ENCODE measurements around the gene BCAS3. TPM values are rescaled to one million over a fixed set of nuclear protein-coding genes. Genes with fewer than 3 reads are reported as not detected.

Gene BCAS3
- total RNA-seq, 1 experiment from 2014 or later = 26.3 TPM

- TF ChIP-seq FOSL1 (IDR thresholded peaks at IDR 0.05; ENCODE audit: low read depth) (no peak), CTCF (IDR thresholded peaks at IDR 0.05 in 2 of 3, conservative IDR thresholded peaks at IDR 0.05 in 1 of 3; ENCODE audit: borderline replicate concordance in 1 of 3, insufficient read depth in 1 of 3, low read depth in 2 of 3, low read length in 2 of 3) (no peak), CBX3 (IDR thresholded peaks at IDR 0.05; ENCODE audit: low read depth) (no peak), SP1 (IDR thresholded peaks at IDR 0.05; ENCODE audit: low read depth) (no peak), POLR2AphosphoS5 (IDR thresholded peaks at IDR 0.05; ENCODE audit: low read depth, low read length) (no peak), EZH2 (IDR thresholded peaks at IDR 0.05) (no peak), MAX (IDR thresholded peaks at IDR 0.05) (no peak), POLR2A (IDR thresholded peaks at IDR 0.05; ENCODE audit: borderline replicate concordance, extremely low read depth, insufficient read depth, insufficient read length) (no peak)
- Histone ChIP-seq H3K4me1 (ENCODE audit: control insufficient read depth in 1 of 2, insufficient read depth in 2 of 2, low read length in 2 of 2) (no peaks in the 10 kb centered on the region), H3K9me2 (ENCODE audit: insufficient read depth) (no peaks in the 10 kb centered on the region), H3K79me2 (ENCODE audit: insufficient read depth, low read length) (no peaks in the 10 kb centered on the region), H3K36me3 (ENCODE audit: control insufficient read depth in 1 of 2, insufficient read depth in 2 of 2, low read length in 2 of 2) (no peaks in the 10 kb centered on the region), H3K9ac (ENCODE audit: low read length) (no peak overlapping the region), H4K20me1 (ENCODE audit: insufficient read depth) (no peaks in the 10 kb centered on the region), H3K4me2 (ENCODE audit: low read length) (no peak overlapping the region), H3K4me3 (replicated peaks in 1 of 2; ENCODE audit: low read depth in 1 of 2, low read length in 2 of 2) (no peak overlapping the region), H3K27me3 (ENCODE audit: insufficient read depth, low read length) (no peaks in the 10 kb centered on the region), H3K9me3 (ENCODE audit: control insufficient read depth in 1 of 2, insufficient read depth in 1 of 2, low read depth in 1 of 2, low read length in 2 of 2) (no peaks in the 10 kb centered on the region), H2AFZ (ENCODE audit: low read depth, low read length, poor library complexity, severe bottlenecking) (no peak overlapping the region), H3K27ac (ENCODE audit: low read depth, low read length) (no peak overlapping the region)
- BruUV-seq (replicated peaks) = no TSS peak
- CTCF ChIA-PET = no interaction called here
- POLR2A ChIA-PET = no interaction called here
- no peak for DNase-seq (ENCODE audit: low read depth, low spot score)
- intact Hi-C loops (cut with micrococcal nuclease) = no loop called here
- no peak for ATAC-seq
- RAD21 ChIA-PET (ENCODE audit: low non-redundant PET in 1 of 2, low total read pairs in 2 of 2, uncharacterized antibody in 2 of 2, unreplicated experiment in 2 of 2) = no interaction called here
Measured at GRCh38 chr17:60896996-60897395, 219.3 kb downstream of the BCAS3 start.

GRCh38 chr17:60899115-60899514 lies 221.5 kb downstream of the BCAS3 start:
- H3K79me2 ChIP-seq (ENCODE audit: insufficient read depth, low read length) = no peaks in the 10 kb centered on the region
- H3K4me1 ChIP-seq (ENCODE audit: control insufficient read depth in 1 of 2, insufficient read depth in 2 of 2, low read length in 2 of 2) = no peaks in the 10 kb centered on the region
- RAD21 ChIA-PET (ENCODE audit: low non-redundant PET in 1 of 2, low total read pairs in 2 of 2, uncharacterized antibody in 2 of 2, unreplicated experiment in 2 of 2) = no interaction called here
- no TSS peak for BruUV-seq (replicated peaks)
- CTCF ChIA-PET = no interaction called here
- no peak for DNase-seq (ENCODE audit: low read depth, low spot score)
- H3K36me3 ChIP-seq (ENCODE audit: control insufficient read depth in 1 of 2, insufficient read depth in 2 of 2, low read length in 2 of 2) = no peaks in the 10 kb centered on the region
- intact Hi-C loops (cut with micrococcal nuclease) = no loop called here
- H3K9me3 ChIP-seq (ENCODE audit: control insufficient read depth in 1 of 2, insufficient read depth in 1 of 2, low read depth in 1 of 2, low read length in 2 of 2) = no peaks in the 10 kb centered on the region
- no peak for ATAC-seq
- no peak overlapping the region for H3K27ac ChIP-seq (ENCODE audit: low read depth, low read length)
- H3K27me3 ChIP-seq (ENCODE audit: insufficient read depth, low read length) = no peaks in the 10 kb centered on the region
- H2AFZ ChIP-seq (ENCODE audit: low read depth, low read length, poor library complexity, severe bottlenecking) = no peak overlapping the region
- POLR2A ChIA-PET = no interaction called here
- H3K4me2 ChIP-seq (ENCODE audit: low read length) = no peak overlapping the region
- no peak overlapping the region for H3K4me3 ChIP-seq (replicated peaks in 1 of 2; ENCODE audit: low read depth in 1 of 2, low read length in 2 of 2)
- H4K20me1 ChIP-seq (ENCODE audit: insufficient read depth) = no peaks in the 10 kb centered on the region
- H3K9me2 ChIP-seq (ENCODE audit: insufficient read depth) = no peaks in the 10 kb centered on the region
- no peak overlapping the region for H3K9ac ChIP-seq (ENCODE audit: low read length)
- TF ChIP-seq FOSL1 (IDR thresholded peaks at IDR 0.05; ENCODE audit: low read depth) (no peak), RAD21 (IDR thresholded peaks at IDR 0.05; ENCODE audit: low read depth) (no peak), ZBTB33 (IDR thresholded peaks at IDR 0.05; ENCODE audit: extremely low read depth, insufficient replicate concordance, low read length) (no peak), YY1 (IDR thresholded peaks at IDR 0.05; ENCODE audit: extremely low read depth, insufficient replicate concordance, low read depth, low read length) (no peak), CTCF (IDR thresholded peaks at IDR 0.05 in 2 of 3, conservative IDR thresholded peaks at IDR 0.05 in 1 of 3; ENCODE audit: borderline replicate concordance in 1 of 3, insufficient read depth in 1 of 3, low read depth in 2 of 3, low read length in 2 of 3) (no peak), POLR2A (IDR thresholded peaks at IDR 0.05; ENCODE audit: borderline replicate concordance, extremely low read depth, insufficient read depth, insufficient read length) (no peak), SRF (IDR thresholded peaks at IDR 0.05; ENCODE audit: low read depth) (no peak), JUND (IDR thresholded peaks at IDR 0.05) (no peak), ATF3 (IDR thresholded peaks at IDR 0.05) (no peak), ZFX (IDR thresholded peaks at IDR 0.05) (no peak)

Data from HCT116 (cell line).